AG10803 (cell line): ENCODE data around the gene BTBD9.
A peak's percentile ranks its signal among the peaks of the same experiment; 100 is the strongest.

Experiments
- DNase-seq: peaks from one replicate; pipeline ENCODE4 v3.0.0; 2010; ENCODE audit warnings: low read depth
- H3K4me3 ChIP-seq: 2 replicates; pipeline ENCODE4 v1.5.1; 2011; ENCODE audit warnings: mild to moderate bottlenecking, low read length, control low read depth
- TF ChIP-seq, protein P1 (sequence below): conservative IDR thresholded peaks from 2 replicates; pipeline ENCODE4 v1.5.1; 2011; ENCODE audit warnings: mild to moderate bottlenecking, low read length, control low read depth, inconsistent platforms

Gene BTBD9

DNA sequence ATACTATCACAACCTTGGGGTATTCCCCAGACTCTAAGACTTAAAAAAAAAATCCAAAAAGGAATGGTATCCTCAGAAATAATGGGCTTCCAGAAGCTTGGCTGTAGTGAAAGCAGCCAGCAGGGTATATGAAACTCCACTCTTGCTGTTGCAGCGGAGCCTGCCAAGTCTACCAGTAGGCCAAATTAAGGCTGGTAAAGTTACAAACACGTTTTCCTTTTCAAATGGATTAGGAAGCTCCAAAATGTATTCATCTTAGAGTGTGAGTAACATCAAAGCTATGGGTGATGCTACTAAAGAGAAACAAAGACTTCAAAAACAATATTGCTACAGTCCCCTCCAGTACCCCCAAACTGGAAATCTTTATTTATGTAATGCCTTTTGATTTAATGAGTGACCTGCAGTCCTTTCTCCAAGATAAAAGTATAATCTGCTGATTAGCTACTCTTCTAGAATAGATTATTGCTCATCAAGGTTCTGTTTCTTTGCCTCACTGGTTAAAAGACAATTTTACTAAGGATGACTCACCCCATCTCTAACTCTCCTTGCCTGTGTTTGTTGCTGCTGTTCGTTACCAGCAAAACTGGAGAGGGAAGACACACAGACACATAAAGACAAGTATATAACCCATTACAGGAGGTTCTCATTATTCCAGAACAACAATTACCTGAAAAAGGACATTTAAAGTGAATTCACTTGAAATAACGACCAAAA is 84.9 kb downstream of the BTBD9 start:
- DNase-seq, result peak; percentile 49
- H3K4me3 ChIP-seq, result no peak overlapping the region
- TF ChIP-seq, protein P1, sequence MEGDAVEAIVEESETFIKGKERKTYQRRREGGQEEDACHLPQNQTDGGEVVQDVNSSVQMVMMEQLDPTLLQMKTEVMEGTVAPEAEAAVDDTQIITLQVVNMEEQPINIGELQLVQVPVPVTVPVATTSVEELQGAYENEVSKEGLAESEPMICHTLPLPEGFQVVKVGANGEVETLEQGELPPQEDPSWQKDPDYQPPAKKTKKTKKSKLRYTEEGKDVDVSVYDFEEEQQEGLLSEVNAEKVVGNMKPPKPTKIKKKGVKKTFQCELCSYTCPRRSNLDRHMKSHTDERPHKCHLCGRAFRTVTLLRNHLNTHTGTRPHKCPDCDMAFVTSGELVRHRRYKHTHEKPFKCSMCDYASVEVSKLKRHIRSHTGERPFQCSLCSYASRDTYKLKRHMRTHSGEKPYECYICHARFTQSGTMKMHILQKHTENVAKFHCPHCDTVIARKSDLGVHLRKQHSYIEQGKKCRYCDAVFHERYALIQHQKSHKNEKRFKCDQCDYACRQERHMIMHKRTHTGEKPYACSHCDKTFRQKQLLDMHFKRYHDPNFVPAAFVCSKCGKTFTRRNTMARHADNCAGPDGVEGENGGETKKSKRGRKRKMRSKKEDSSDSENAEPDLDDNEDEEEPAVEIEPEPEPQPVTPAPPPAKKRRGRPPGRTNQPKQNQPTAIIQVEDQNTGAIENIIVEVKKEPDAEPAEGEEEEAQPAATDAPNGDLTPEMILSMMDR, result no peak

DNA sequence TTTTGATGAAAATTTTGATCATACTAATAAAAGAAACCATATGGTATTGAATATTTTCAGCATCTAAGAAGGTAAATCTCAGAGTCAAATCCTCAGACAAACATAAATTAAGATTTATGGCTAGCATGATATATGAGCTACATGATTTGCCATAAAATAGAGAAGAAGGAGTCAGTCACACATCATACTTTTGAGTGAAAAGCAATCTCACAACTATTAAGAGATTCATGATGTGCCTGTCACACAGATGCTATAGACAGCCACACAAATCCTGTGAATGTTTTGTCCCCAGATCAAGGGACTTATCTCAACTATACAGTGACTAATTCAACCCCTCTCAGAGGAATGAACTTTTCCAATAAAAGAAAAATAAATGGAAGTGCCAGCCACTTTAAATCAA is 85.7 kb downstream of the BTBD9 start:
- no peak for DNase-seq
- H3K4me3 ChIP-seq, result no peak overlapping the region
- TF ChIP-seq, protein P1, result no peak

DNA sequence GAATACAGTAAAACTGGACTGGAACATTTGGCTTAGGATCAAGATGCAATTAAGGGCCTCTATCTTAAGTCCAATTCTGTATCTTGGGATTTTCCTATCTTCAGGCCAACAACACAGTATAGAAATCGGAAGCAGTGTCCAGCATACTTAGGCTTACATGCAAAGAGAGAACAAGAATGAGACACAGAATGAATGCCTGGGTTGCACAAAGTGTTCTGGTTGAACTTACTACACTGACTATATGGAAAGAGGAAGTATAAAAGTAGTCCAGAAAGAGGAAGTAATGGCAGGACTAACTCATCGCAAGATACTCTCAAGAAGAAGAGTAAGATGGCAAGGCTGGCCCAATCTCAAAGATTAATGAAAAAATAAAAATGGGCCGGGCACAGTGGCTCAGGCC is 87.6 kb downstream of the BTBD9 start:
- DNase-seq, result no peak
- H3K4me3 ChIP-seq, result no peak overlapping the region
- TF ChIP-seq, protein P1, result no peak

DNA sequence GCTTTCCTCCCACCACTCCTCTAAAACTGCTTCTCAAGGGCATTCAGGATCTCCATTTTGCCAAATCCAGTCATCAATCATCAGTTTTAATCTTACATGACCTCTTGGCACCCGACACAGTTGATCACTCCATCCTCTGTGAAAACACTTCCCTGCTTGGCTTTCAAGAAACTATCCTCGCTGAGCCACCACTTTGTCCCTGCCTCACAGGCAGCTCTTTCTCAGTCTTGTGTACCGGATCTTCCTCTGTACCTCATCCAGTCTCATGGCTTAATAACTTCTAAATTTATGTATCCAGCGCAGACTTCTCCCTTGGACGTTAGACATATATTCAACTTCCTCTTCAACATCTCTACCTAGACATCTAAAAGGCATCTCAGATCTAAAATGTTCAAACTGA is 89.9 kb downstream of the BTBD9 start:
- no peak overlapping the region for H3K4me3 ChIP-seq
- TF ChIP-seq, protein P1, result no peak
- no peak for DNase-seq

DNA sequence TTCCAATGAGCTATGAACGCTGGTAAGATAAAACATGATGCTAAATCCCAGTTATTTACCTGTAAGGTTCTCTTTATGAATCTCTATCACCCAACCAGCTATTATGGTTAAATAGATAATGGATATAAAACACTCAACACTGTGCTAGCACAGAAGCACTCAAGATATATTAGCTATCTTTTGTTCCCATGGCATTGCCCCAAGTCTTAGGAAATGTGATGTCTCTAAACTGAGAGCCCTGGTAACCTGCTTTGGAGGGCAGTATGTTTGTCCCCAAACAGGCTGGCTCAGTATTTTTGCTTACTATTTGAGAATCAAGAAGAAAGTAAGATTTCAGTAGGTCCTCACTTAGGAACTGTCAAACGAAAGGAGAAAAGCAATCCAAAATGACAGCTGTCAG is 90.5 kb downstream of the BTBD9 start:
- TF ChIP-seq, protein P1, result no peak
- H3K4me3 ChIP-seq, result no peak overlapping the region
- DNase-seq, result no peak

DNA sequence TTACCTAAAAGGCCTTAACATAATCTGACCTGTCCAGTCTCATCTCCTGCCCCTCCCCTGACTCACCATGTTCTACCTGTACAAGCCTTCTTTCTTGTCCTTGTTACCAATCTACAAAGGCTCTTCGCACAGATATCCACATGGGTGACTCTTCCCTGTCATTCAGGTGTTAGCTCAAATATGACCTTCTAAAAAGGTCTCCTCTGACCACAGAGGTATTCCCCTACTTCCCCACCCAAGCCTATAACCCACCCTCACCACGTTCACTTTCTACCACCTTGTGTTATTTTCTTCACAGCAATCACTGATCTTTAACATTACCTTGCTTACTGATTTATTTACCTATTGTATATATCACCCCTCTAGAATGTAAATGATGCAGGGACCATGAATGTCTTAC is 96.7 kb downstream of the BTBD9 start:
- no peak overlapping the region for H3K4me3 ChIP-seq
- no peak for DNase-seq
- TF ChIP-seq, protein P1, result no peak

DNA sequence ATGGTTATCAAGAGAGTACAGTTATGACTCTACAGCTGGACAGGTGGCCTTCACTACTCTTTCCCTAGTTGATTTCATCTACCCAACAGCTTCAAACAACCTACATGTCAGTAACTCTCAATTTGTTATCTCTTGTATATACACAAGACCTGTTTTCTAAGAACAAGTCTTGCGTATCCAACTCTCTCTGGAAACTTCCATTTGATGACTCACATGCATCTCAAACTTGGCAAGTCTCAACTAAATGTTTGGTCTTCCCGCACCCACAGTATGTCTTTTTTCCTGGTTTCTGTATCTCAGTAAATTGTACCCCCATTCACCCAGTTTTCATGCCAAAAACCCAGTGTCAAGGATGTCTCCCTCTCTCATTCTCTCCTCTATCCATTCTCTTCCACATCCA is 97.7 kb downstream of the BTBD9 start:
- TF ChIP-seq, protein P1, result no peak
- DNase-seq, result peak; percentile 9
- no peak overlapping the region for H3K4me3 ChIP-seq
